A549 (cell line): ENCODE results near the gene LRRC8E. TPM values are rescaled to one million over a fixed set of nuclear protein-coding genes. Genes with fewer than 3 reads are reported as not detected.

Experiments used
- ATAC-seq, 2 experiments: fragments of 200-7000 bp in 1 of 2; fragments of >200 bp in 1 of 2; cut with Nextera tagmentation in 1 of 2; cut with Tn5 transposase in 1 of 2; 3 replicates each; pipeline versions ENCODE4 v1.8.0 to v1.9.1; 2018 to 2020; ENCODE audit warnings: mild to moderate bottlenecking in 1 of 2, moderate library complexity in 1 of 2
- CTCF ChIA-PET: fragments of 300-600 bp; sonication (Branson Sonifier 250); formaldehyde crosslinking; extraction: SDS; loops from one replicate; lab custom pipeline; 2021; ENCODE audit warnings: antibody characterized with exemption, inconsistent platforms; lab: Yijun Ruan, JAX
- POLR2A ChIA-PET: fragments of 350-600 bp; formaldehyde crosslinking; extraction: SDS; loops from one replicate; lab custom pipeline; 2021; ENCODE audit warnings: antibody characterized with exemption, inconsistent platforms; lab: Yijun Ruan, JAX
- DNase-seq, 2 experiments: peaks; one replicate each; pipeline versions ENCODE4 v3.0.0 to v3.0.0-alpha.2; 2011 to 2016; ENCODE audit warnings: low read depth in 1 of 2, low spot score in 1 of 2
- FAIRE-seq: peaks from 2 replicates; lab custom pipeline; 2011; peaks lifted over from hg19 to GRCh38; lab: Jason Lieb, UNC
- H3K27ac ChIP-seq, 2 experiments: fragments of >200 bp; sonication (Bioruptor Twin); formaldehyde crosslinking; 3 replicates each; pipeline ENCODE4 v1.5.1; 2016 to 2017
- H3K4me1 ChIP-seq: fragments of >200 bp; sonication (Bioruptor Twin); formaldehyde crosslinking; 3 replicates; pipeline ENCODE4 v1.6.1; 2016
- H3K4me2 ChIP-seq: fragments of >200 bp; sonication (Bioruptor Twin); formaldehyde crosslinking; 3 replicates; pipeline ENCODE4 v1.6.1; 2016
- H3K4me3 ChIP-seq: fragments of >200 bp; sonication (Bioruptor Twin); formaldehyde crosslinking; 3 replicates; pipeline ENCODE4 v1.5.1; 2016
- H3K9me3 ChIP-seq: fragments of >200 bp; sonication (Bioruptor Twin); formaldehyde crosslinking; 3 replicates; pipeline ENCODE4 v1.6.1; 2016
- ATOH8 ChIP-seq: fragments of 250-450 bp; sonication (Bioruptor Pico); IDR thresholded peaks from 2 replicates; pipeline ENCODE4 v1.5.0; 2020; ENCODE audit warnings: low read depth, mild to moderate bottlenecking, moderate library complexity
- CHD2 ChIP-seq: fragments of 150-350 bp; IDR thresholded peaks from 2 replicates; pipeline ENCODE4 v1.6.1; 2014; ENCODE audit warnings: low read length; ENCODE audit not compliant: partially characterized antibody
- EHF ChIP-seq: fragments of 250-450 bp; sonication (Bioruptor Pico); IDR thresholded peaks from 2 replicates; pipeline ENCODE4 v1.5.0; 2020; ENCODE audit warnings: mild to moderate bottlenecking
- EP300 ChIP-seq, 2 experiments: fragments of >200 bp; sonication (Bioruptor Twin); formaldehyde crosslinking; IDR thresholded peaks; 2 replicates in 1 of 2; 3 replicates in 1 of 2; pipeline ENCODE4 v1.6.1; 2016 to 2017
- FOSB ChIP-seq: fragments of 250-450 bp; sonication (Bioruptor Pico); IDR thresholded peaks from 2 replicates; pipeline ENCODE4 v1.5.0; 2020; ENCODE audit warnings: mild to moderate bottlenecking, moderate library complexity
- FOXS1 ChIP-seq: fragments of 250-450 bp; sonication (Bioruptor Pico); IDR thresholded peaks from 2 replicates; pipeline ENCODE4 v1.5.0; 2020; ENCODE audit warnings: mild to moderate bottlenecking, moderate library complexity
- GATA3 ChIP-seq: IDR thresholded peaks from 2 replicates; pipeline ENCODE4 v1.6.1; 2012; ENCODE audit warnings: borderline replicate concordance
- HEYL ChIP-seq: fragments of 250-450 bp; sonication (Bioruptor Pico); IDR thresholded peaks from 2 replicates; pipeline ENCODE4 v1.8.0; 2021; ENCODE audit warnings: mild to moderate bottlenecking, moderate library complexity
- HMGXB4 ChIP-seq: fragments of 250-450 bp; sonication (Bioruptor Pico); IDR thresholded peaks from 2 replicates; pipeline ENCODE4 v1.5.0; 2021; ENCODE audit warnings: mild to moderate bottlenecking, moderate library complexity, borderline replicate concordance
- HOXA7 ChIP-seq: fragments of 250-450 bp; sonication (Bioruptor Pico); IDR thresholded peaks from 2 replicates; pipeline ENCODE4 v1.5.0; 2020; ENCODE audit warnings: mild to moderate bottlenecking, moderate library complexity
- HOXB13 ChIP-seq: fragments of 250-450 bp; sonication (Bioruptor Pico); IDR thresholded peaks from 2 replicates; pipeline ENCODE4 v1.5.0; 2020; ENCODE audit warnings: low read depth, mild to moderate bottlenecking, moderate library complexity
- JUN ChIP-seq, 2 experiments: fragments of >200 bp; sonication (Bioruptor Twin); formaldehyde crosslinking; IDR thresholded peaks; 2 replicates in 1 of 2; 3 replicates in 1 of 2; pipeline ENCODE4 v1.6.1; 2016 to 2017
- MYC ChIP-seq: IDR thresholded peaks from 2 replicates; pipeline ENCODE4 v1.6.1; 2012; ENCODE audit warnings: mild to moderate bottlenecking, inconsistent platforms, low read length, improper control_type of control experiment, borderline replicate concordance
- NFE2L2 ChIP-seq: fragments of 150-350 bp; conservative IDR thresholded peaks from 2 replicates; pipeline ENCODE4 v1.6.1; 2014; ENCODE audit warnings: low read length
- PHF8 ChIP-seq: fragments of 200-600 bp; sonication (generic); IDR thresholded peaks from 2 replicates; pipeline ENCODE4 v1.6.1; 2016; ENCODE audit warnings: low read depth, mild to moderate bottlenecking, antibody characterized with exemption, moderate library complexity, borderline replicate concordance
- POLR2A ChIP-seq: IDR thresholded peaks from 2 replicates; pipeline ENCODE4 v1.6.1; 2012; ENCODE audit warnings: mild to moderate bottlenecking, low read length
- RCOR1 ChIP-seq: fragments of 150-350 bp; IDR thresholded peaks from 2 replicates; pipeline ENCODE4 v1.6.1; 2014; ENCODE audit warnings: antibody characterized with exemption, low read length, low read depth
- REST ChIP-seq: fragments of 200-600 bp; sonication (generic); IDR thresholded peaks from 2 replicates; pipeline ENCODE4 v1.6.1; 2016; ENCODE audit warnings: antibody characterized with exemption, mild to moderate bottlenecking, moderate library complexity
- TFCP2L1 ChIP-seq: fragments of 250-450 bp; sonication (Bioruptor Pico); IDR thresholded peaks from 2 replicates; pipeline ENCODE4 v1.5.0; 2021; ENCODE audit warnings: mild to moderate bottlenecking
- TP53 ChIP-seq: fragments of 250-450 bp; sonication (Bioruptor Pico); IDR thresholded peaks from 2 replicates; pipeline ENCODE4 v1.5.0; 2021; ENCODE audit warnings: mild to moderate bottlenecking, moderate library complexity
- ZNF302 ChIP-seq: fragments of 250-450 bp; sonication (Bioruptor Pico); IDR thresholded peaks from 2 replicates; pipeline ENCODE4 v1.9.0; 2021; ENCODE audit warnings: inconsistent platforms, mild to moderate bottlenecking, moderate library complexity
- WGBS: methylation state at CpG from one replicate; pipeline ENCODE4 v1.1.6; 2017; ENCODE audit errors: missing lambda C conversion rate; 5-methylcytosine and 5-hydroxymethylcytosine counted together
- polyA plus RNA-seq, 4 experiments: library from polyadenylated mRNA; depleted of rRNA in 3 of 4; stranded (reverse); fragments of >200 nt; fragmentation: RNase III in 1 of 4; extraction: RNeasy Plus Mini Kit Qiagen cat#74134 plus additional on column Dnase treatment in 1 of 4; gene quantifications; 2 replicates in 3 of 4; 3 replicates in 1 of 4; pipeline ENCODE4 v1.2.3, GENCODE V29; 2011 to 2017
- TF ChIP-seq, protein P1 (sequence below): IDR thresholded peaks from 2 replicates; pipeline ENCODE4 v1.6.1; 2012

LRRC8E gene
- polyA plus RNA-seq, 2 of the 4 experiments (the other 2 are of a cell fraction): 4.0 to 4.4 TPM

- no peak overlapping the region for H3K4me3 ChIP-seq
- no peak overlapping the region for H3K27ac ChIP-seq
- ChIA-PET CTCF (interaction anchor here (0.7 kb wide), 1 partner anchor 13 kb away, joined by 3 read pairs; no protein-coding TSS in a partner anchor), POLR2A (no interaction called here)
- 87% methylated on average over 8 of the region's 8 CpGs for WGBS
- ATAC-seq (no peak), DNase-seq (no peak), FAIRE-seq (no peak)
- H3K9me3 ChIP-seq: no peaks in the 10 kb centered on the region
- H3K4me1 ChIP-seq: peaks cover 5% of the 10 kb centered on the region; the same call in 1 of the 3 replicates
- H3K4me2 ChIP-seq: no peak overlapping the region
- TF ChIP-seq EHF (CRISPR knock-in tag) (no peak), EP300 (IDR thresholded peaks at IDR 0.05) (no peak), FOSB (CRISPR knock-in tag) (no peak), POLR2A (no peak), RCOR1 (no peak)
- TF ChIP-seq, all 56 proteins: peak for 0
Observed at GRCh38 chr19:7840629-7841028, 47.7 kb upstream of the LRRC8E start.

GRCh38 chr19:7841751-7842660, 46.3 kb upstream of the LRRC8E start:
- H3K4me2 ChIP-seq: no peak overlapping the region
- H3K27ac ChIP-seq: no peak overlapping the region
- ChIA-PET CTCF (no interaction called here), POLR2A (no interaction called here)
- H3K9me3 ChIP-seq: no peaks in the 10 kb centered on the region
- peaks cover 5% of the 10 kb centered on the region; the same call in 1 of the 3 replicates for H3K4me1 ChIP-seq
- no peak overlapping the region for H3K4me3 ChIP-seq
- WGBS: 78% methylated on average over 11 of the region's 11 CpGs
- ATAC-seq: no peak
- no peak for TF ChIP-seq ZNF302 (CRISPR knock-in tag)
- no peak for TF ChIP-seq CHD2
- TF ChIP-seq HMGXB4 (CRISPR knock-in tag): no peak
- no peak for TF ChIP-seq FOXS1 (CRISPR knock-in tag)
- TF ChIP-seq NFE2L2: no peak
- no peak for TF ChIP-seq TFCP2L1 (CRISPR knock-in tag)
- TF ChIP-seq HOXA7 (CRISPR knock-in tag): no peak
- TF ChIP-seq HEYL: no peak
- no peak for TF ChIP-seq MYC
- no peak for TF ChIP-seq GATA3
- TF ChIP-seq JUN (IDR thresholded peaks at IDR 0.05): no peak
- no peak for TF ChIP-seq ATOH8 (CRISPR knock-in tag)
- no peak for TF ChIP-seq PHF8
- no peak for DNase-seq
- no peak for FAIRE-seq

GRCh38 chr19:7842661-7843294, 45.5 kb upstream of the LRRC8E start:
- ATAC-seq (no peak), FAIRE-seq (no peak), DNase-seq (no peak)
- ChIA-PET POLR2A (no interaction called here), CTCF (no interaction called here)
- 75% methylated on average over 12 of the region's 12 CpGs for WGBS
- no peak overlapping the region for H3K4me2 ChIP-seq
- H3K9me3 ChIP-seq: no peaks in the 10 kb centered on the region
- H3K4me1 ChIP-seq: peaks cover 2% of the 10 kb centered on the region; the same call in 1 of the 3 replicates
- H3K4me3 ChIP-seq: no peak overlapping the region
- no peak overlapping the region for H3K27ac ChIP-seq
- no peak for TF ChIP-seq HMGXB4 (CRISPR knock-in tag)
- TF ChIP-seq PHF8: no peak
- TF ChIP-seq TP53 (CRISPR knock-in tag): no peak
- no peak for TF ChIP-seq HOXB13 (CRISPR knock-in tag)
- TF ChIP-seq REST: no peak
- TF ChIP-seq FOXS1 (CRISPR knock-in tag): no peak
- no peak for TF ChIP-seq HEYL
- TF ChIP-seq, protein P1, sequence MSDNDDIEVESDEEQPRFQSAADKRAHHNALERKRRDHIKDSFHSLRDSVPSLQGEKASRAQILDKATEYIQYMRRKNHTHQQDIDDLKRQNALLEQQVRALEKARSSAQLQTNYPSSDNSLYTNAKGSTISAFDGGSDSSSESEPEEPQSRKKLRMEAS: no peak
